Breast epithelium (tissue), 4 donors: ENCODE results near the gene ASTN2. TPM values are rescaled to one million over a fixed set of nuclear protein-coding genes. Genes with fewer than 3 reads are reported as not detected.

Experiments used
- DNase-seq, 2 donors: peaks; one replicate each; pipeline ENCODE4 v3.0.0-alpha.2; 2019; ENCODE audit warnings: low spot score in 2 of 2
- H3K27ac ChIP-seq, 2 donors: fragments of 200-600 bp; sonication (generic) in 1 of 2; one replicate each; pipeline ENCODE4 v1.5.1; 2016 to 2019; ENCODE audit warnings: mild to moderate bottlenecking in 1 of 2
- H3K27me3 ChIP-seq, 2 donors: fragments of 200-600 bp; sonication (generic) in 1 of 2; one replicate each; pipeline versions ENCODE4 v1.5.1 to v1.6.0; 2017 to 2019; ENCODE audit warnings: control low read depth in 1 of 2, mild to moderate bottlenecking in 1 of 2
- H3K36me3 ChIP-seq: fragments of 200-600 bp; one replicate; pipeline ENCODE4 v1.5.1; 2019
- H3K4me1 ChIP-seq, 2 donors: fragments of 200-600 bp; sonication (generic); one replicate each; pipeline ENCODE4 v1.5.1; 2016 to 2019; ENCODE audit warnings: control low read depth in 1 of 2
- H3K4me3 ChIP-seq, 3 donors: fragments of 200-600 bp; sonication (generic); 1 replicate in 2 of 3; 2 replicates in 1 of 3; pipeline ENCODE4 v1.5.1; 2016 to 2019; ENCODE audit warnings: mild to moderate bottlenecking in 3 of 3, moderate library complexity in 2 of 3
- H3K9me3 ChIP-seq, 2 donors: fragments of 200-600 bp; sonication (generic) in 1 of 2; one replicate each; pipeline ENCODE4 v1.5.1; 2016 to 2019; ENCODE audit warnings: control low read depth in 1 of 2
- CTCF ChIP-seq, 3 donors: fragments of 450-650 bp; IDR thresholded peaks; one replicate each; pipeline ENCODE4 v1.5.1; 2016 to 2017; ENCODE audit warnings: antibody characterized with exemption in 3 of 3, mild to moderate bottlenecking in 3 of 3, moderate library complexity in 3 of 3
- POLR2A ChIP-seq: fragments of 450-650 bp; IDR thresholded peaks from one replicate; pipeline ENCODE4 v1.6.1; 2016; ENCODE audit warnings: antibody characterized with exemption, mild to moderate bottlenecking, moderate library complexity
- POLR2AphosphoS5 ChIP-seq, 3 donors: sonication (generic); formaldehyde crosslinking; IDR thresholded peaks; one replicate each; pipeline ENCODE4 v1.6.1; 2017; ENCODE audit warnings: antibody characterized with exemption in 3 of 3
- intact Hi-C: fragments of 100-400 bp; cut with DNase I; formaldehyde crosslinking; loops from one replicate; pipeline ENCODE4 v1.15.1; 2023; ENCODE audit warnings: low total_unique reads
- total RNA-seq, 3 donors: library from RNA; depleted of rRNA; stranded (reverse); fragments of >200 nt; gene quantifications; one replicate each; pipeline ENCODE4 v1.1.0, GENCODE V29; 2016

Gene ASTN2
- total RNA-seq, 3 donors from 2014 or later, result 9.1 to 13.8 (median 9.8) TPM

GRCh38 chr9:117407436-117408022 lies 7.3 kb downstream of the ASTN2 start:
- DNase-seq, result no peak
- Histone ChIP-seq H3K4me3 (no peak overlapping the region), H3K4me1 (no peaks in the 10 kb centered on the region), H3K27me3 (peaks cover 0 to 1% of the 10 kb centered on the region in 2 donors), H3K27ac (no peak overlapping the region), H3K36me3 (no peaks in the 10 kb centered on the region), H3K9me3 (no peaks in the 10 kb centered on the region)
- intact Hi-C loops, result no loop called here
- TF ChIP-seq CTCF (IDR thresholded peaks at IDR 0.05) (no peak), POLR2AphosphoS5 (IDR thresholded peaks at IDR 0.05) (no peak), POLR2A (no peak)

GRCh38 chr9:117405950-117406705 lies 8.7 kb downstream of the ASTN2 start:
- Histone ChIP-seq H3K27ac (peak overlapping the region in 1 of 2 donors; percentile 20), H3K9me3 (no peaks in the 10 kb centered on the region), H3K36me3 (no peaks in the 10 kb centered on the region), H3K4me1 (no peaks in the 10 kb centered on the region), H3K27me3 (no peaks in the 10 kb centered on the region), H3K4me3 (no peak overlapping the region)
- intact Hi-C loops, result no loop called here
- TF ChIP-seq CTCF (IDR thresholded peaks at IDR 0.05), result no peak
- TF ChIP-seq POLR2A, result no peak
- no peak for TF ChIP-seq POLR2AphosphoS5 (IDR thresholded peaks at IDR 0.05)
- no peak for DNase-seq

- DNase-seq, result no peak
- no peaks in the 10 kb centered on the region for H3K36me3 ChIP-seq
- no peaks in the 10 kb centered on the region for H3K27me3 ChIP-seq
- H3K4me3 ChIP-seq, result peak overlapping the region in 1 of 3 donors; percentile 13
- intact Hi-C loops, result loop anchor here (2.0 kb wide), 1 partner anchor 73 kb away; no protein-coding TSS in a partner anchor
- H3K27ac ChIP-seq, result no peak overlapping the region
- TF ChIP-seq POLR2A (no peak), CTCF (IDR thresholded peaks at IDR 0.05) (no peak), POLR2AphosphoS5 (IDR thresholded peaks at IDR 0.05) (no peak)
- H3K9me3 ChIP-seq, result no peaks in the 10 kb centered on the region
- no peaks in the 10 kb centered on the region for H3K4me1 ChIP-seq
These were observed 11.0 kb downstream of the ASTN2 start for GRCh38 chr9:117403848-117404247.

GRCh38 chr9:117403403-117403811 lies 11.4 kb downstream of the ASTN2 start:
- DNase-seq, result no peak
- Histone ChIP-seq H3K9me3 (no peaks in the 10 kb centered on the region), H3K27ac (no peak overlapping the region), H3K36me3 (no peaks in the 10 kb centered on the region), H3K4me1 (no peaks in the 10 kb centered on the region), H3K27me3 (no peaks in the 10 kb centered on the region), H3K4me3 (peak overlapping the region in 1 of 3 donors; percentile 13)
- intact Hi-C loops, result loop anchor here (2.0 kb wide), 1 partner anchor 73 kb away; no protein-coding TSS in a partner anchor
- TF ChIP-seq POLR2A (no peak), POLR2AphosphoS5 (IDR thresholded peaks at IDR 0.05) (no peak), CTCF (IDR thresholded peaks at IDR 0.05) (no peak)

- H3K27me3 ChIP-seq, result no peaks in the 10 kb centered on the region
- TF ChIP-seq POLR2A (no peak), CTCF (IDR thresholded peaks at IDR 0.05) (peak in 2 of 3 donors; percentile 21 to 24), POLR2AphosphoS5 (IDR thresholded peaks at IDR 0.05) (peak in 2 of 3 donors; percentile 16 to 48)
- intact Hi-C loops, result no loop called here
- no peaks in the 10 kb centered on the region for H3K9me3 ChIP-seq
- no peak overlapping the region for H3K4me3 ChIP-seq
- DNase-seq, result peak in 1 of 2 donors; percentile 26
- H3K4me1 ChIP-seq, result no peaks in the 10 kb centered on the region
- peak overlapping the region; percentile 53 to 62 for H3K27ac ChIP-seq
- H3K36me3 ChIP-seq, result no peaks in the 10 kb centered on the region
These were observed 14.7 kb downstream of the ASTN2 start for GRCh38 chr9:117400171-117400570.
